HepG2 (cell line): ENCODE measurements around the gene CCDC88C. TPM values are rescaled to one million over a fixed set of nuclear protein-coding genes. Genes with fewer than 3 reads are reported as not detected.

ENCODE experiments used
- ATAC-seq: fragments of 200-7000 bp; cut with Tn5 transposase; 3 replicates; pipeline ENCODE4 v1.9.1; 2020; ENCODE audit warnings: mild to moderate bottlenecking, moderate library complexity
- BruUV-seq: library from RNA; stranded (reverse); fragments of 400-500 nt; replicated peaks from 2 replicates; lab custom pipeline; 2021; lab: Mats Ljungman, UMichigan
- CTCF ChIA-PET: fragments of 300-600 bp; formaldehyde crosslinking; extraction: SDS; loops from one replicate; lab custom pipeline; 2021; ENCODE audit warnings: low total read pairs, inconsistent platforms, low intra/inter-chr PET ratio; lab: Yijun Ruan, JAX
- POLR2A ChIA-PET: fragments of 350-600 bp; sonication (Branson Sonifier 250); formaldehyde crosslinking; loops from one replicate; lab custom pipeline; 2020; ENCODE audit warnings: antibody characterized with exemption, inconsistent platforms; lab: Yijun Ruan, JAX
- DNase-seq: peaks from one replicate; pipeline ENCODE4 v3.0.0-alpha.2; 2015; ENCODE audit warnings: low spot score
- FAIRE-seq: peaks from 3 replicates; lab custom pipeline; 2011; peaks lifted over from hg19 to GRCh38; lab: Jason Lieb, UNC
- H2AFZ ChIP-seq: one replicate; pipeline ENCODE4 v1.6.1; 2011; ENCODE audit warnings: low read length, inconsistent platforms
- H3K27ac ChIP-seq: fragments of 300-600 bp; 3 replicates; pipeline ENCODE4 v1.8.0; 2011; ENCODE audit warnings: mixed run types, mild to moderate bottlenecking, mixed read lengths, low read length, inconsistent platforms; ENCODE audit not compliant: insufficient read depth; ENCODE audit errors: extremely low read length
- H3K27me3 ChIP-seq, 2 experiments: fragments of 200-600 bp in 1 of 2; 2 replicates in 1 of 2; 3 replicates in 1 of 2; pipeline versions ENCODE4 v1.6.0 to v1.8.0; 2011; ENCODE audit warnings: low read length in 2 of 2, mild to moderate bottlenecking in 2 of 2, moderate library complexity in 2 of 2, inconsistent platforms in 1 of 2; ENCODE audit not compliant: insufficient read depth in 2 of 2, control insufficient read depth in 1 of 2
- H3K36me3 ChIP-seq, 2 experiments: fragments of 200-600 bp in 1 of 2; replicated peaks in 1 of 2; 2 replicates in 1 of 2; 3 replicates in 1 of 2; pipeline versions ENCODE4 v1.5.1 to v1.8.0; 2011; ENCODE audit warnings: low read length in 2 of 2, inconsistent platforms in 1 of 2; ENCODE audit not compliant: insufficient read depth in 2 of 2, control insufficient read depth in 1 of 2
- H3K4me1 ChIP-seq: 2 replicates; pipeline ENCODE4 v1.5.1; 2012; ENCODE audit warnings: low read length, inconsistent platforms; ENCODE audit not compliant: insufficient read depth
- H3K4me2 ChIP-seq: 2 replicates; pipeline ENCODE4 v1.6.0; 2011; ENCODE audit warnings: low read depth, low read length, inconsistent platforms
- H3K4me3 ChIP-seq, 3 experiments: fragments of 200-600 bp in 1 of 3; sonication (generic), shearing (Covaris generic) in 1 of 3; replicated peaks in 1 of 3; 2 replicates each; pipeline ENCODE4 v1.5.1; 2011 to 2016; ENCODE audit warnings: low read length in 3 of 3, inconsistent platforms in 2 of 3, low read depth in 2 of 3, mild to moderate bottlenecking in 2 of 3, control low read depth in 1 of 3, mixed read lengths in 1 of 3; ENCODE audit not compliant: insufficient read depth in 1 of 3
- H3K79me2 ChIP-seq: one replicate; pipeline ENCODE4 v1.6.1; 2011; ENCODE audit warnings: low read length, inconsistent platforms; ENCODE audit not compliant: insufficient read depth
- H3K9ac ChIP-seq: 2 replicates; pipeline ENCODE4 v1.6.0; 2011; ENCODE audit warnings: mild to moderate bottlenecking, low read depth, low read length, inconsistent platforms; ENCODE audit not compliant: insufficient read depth
- H3K9me3 ChIP-seq: 2 replicates; pipeline ENCODE4 v1.5.1; 2012; ENCODE audit warnings: mild to moderate bottlenecking, low read length
- H4K20me1 ChIP-seq: 2 replicates; pipeline ENCODE4 v1.6.0; 2011; ENCODE audit warnings: inconsistent platforms, mild to moderate bottlenecking, low read length, moderate library complexity; ENCODE audit not compliant: insufficient read depth
- E2F1 ChIP-seq: sonication (generic); formaldehyde crosslinking; IDR thresholded peaks from 2 replicates; pipeline ENCODE4 v1.5.0; 2020; ENCODE audit warnings: missing genetic modification reagents
- HOXA5 ChIP-seq: sonication (generic); formaldehyde crosslinking; IDR thresholded peaks from 2 replicates; pipeline ENCODE4 v1.4.0; 2020; ENCODE audit warnings: missing genetic modification reagents
- KMT2A ChIP-seq: sonication (generic); formaldehyde crosslinking; IDR thresholded peaks from 2 replicates; pipeline ENCODE4 v1.4.0; 2020; ENCODE audit warnings: missing genetic modification reagents
- MED1 ChIP-seq: sonication (generic); formaldehyde crosslinking; IDR thresholded peaks from 2 replicates; pipeline ENCODE4 v1.4.0; 2020; ENCODE audit warnings: missing genetic modification reagents
- MLX ChIP-seq: IDR thresholded peaks from 2 replicates; pipeline ENCODE4 v1.6.1; 2016
- PTBP1 ChIP-seq: fragments of 200-400 bp; formaldehyde crosslinking; IDR thresholded peaks from 2 replicates; pipeline ENCODE4 v1.6.1; 2018; ENCODE audit warnings: low read length, low read depth; ENCODE audit not compliant: poor library complexity, severe bottlenecking
- TCF7L2 ChIP-seq: IDR thresholded peaks from 2 replicates; pipeline ENCODE4 v1.6.1; 2011; ENCODE audit warnings: mild to moderate bottlenecking, low read depth, low read length, moderate library complexity
- ZBTB10 ChIP-seq: sonication (generic); formaldehyde crosslinking; IDR thresholded peaks from 2 replicates; pipeline ENCODE4 v1.4.0; 2020; ENCODE audit warnings: missing genetic modification reagents, borderline replicate concordance
- ZBTB39 ChIP-seq: sonication (generic); formaldehyde crosslinking; IDR thresholded peaks from 2 replicates; pipeline ENCODE4 v1.5.0; 2020; ENCODE audit warnings: missing genetic modification reagents
- ZFP82 ChIP-seq: sonication (generic); formaldehyde crosslinking; IDR thresholded peaks from 2 replicates; pipeline ENCODE4 v1.5.1; 2020; ENCODE audit warnings: mild to moderate bottlenecking, missing genetic modification reagents, borderline replicate concordance
- ZNF709 ChIP-seq: sonication (generic); formaldehyde crosslinking; IDR thresholded peaks from 2 replicates; pipeline ENCODE4 v1.5.0; 2020; ENCODE audit warnings: mild to moderate bottlenecking, missing genetic modification reagents
- WGBS: methylation state at CpG from one replicate; pipeline ENCODE4 v1.1.6; 2017; ENCODE audit warnings: low lambda C conversion rate; 5-methylcytosine and 5-hydroxymethylcytosine counted together
- in situ Hi-C: cut with HindIII; loops from 2 replicates; pipeline ENCODE4 v1.10.0; 2017; ENCODE audit warnings: low pct_unique_long_range_greater_than_20kb; ENCODE audit not compliant: extremely low pct_ligation_motif_present
- intact Hi-C: fragments of 100-400 bp; cut with micrococcal nuclease; formaldehyde crosslinking; loops from one replicate; pipeline ENCODE4 v1.10.0; 2022; ENCODE audit not compliant: unreplicated experiment
- polyA plus RNA-seq, 8 experiments: library from polyadenylated mRNA; depleted of rRNA in 3 of 8; stranded (reverse) in 7 of 8; unstranded in 1 of 8; fragments of >200 nt; fragmentation: Illumina TruSeq in 4 of 8; extraction: Trizol in 4 of 8; gene quantifications; 2 replicates each; pipeline versions ENCODE4 v1.2.1 to v1.2.3, GENCODE V29; 2011 to 2016; ENCODE audit warnings: low read depth in 4 of 8, missing spikeins in 1 of 8, mixed read lengths in 1 of 8; ENCODE audit not compliant: insufficient read depth in 1 of 8
- total RNA-seq, 5 experiments: library from RNA; depleted of rRNA; stranded (reverse); fragments of >200 nt; fragmentation: Illumina TruSeq; extraction: Trizol; gene quantifications; 2 replicates each; pipeline ENCODE4 v1.2.3, GENCODE V29; 2016; ENCODE audit warnings: low read depth in 1 of 5
- TF ChIP-seq, protein P1 (sequence below): sonication (generic); formaldehyde crosslinking; conservative IDR thresholded peaks from 2 replicates; pipeline ENCODE4 v1.8.1; 2023; ENCODE audit warnings: missing genetic modification reagents
- TF ChIP-seq, protein P2 (sequence below): sonication (generic); formaldehyde crosslinking; IDR thresholded peaks from 2 replicates; pipeline ENCODE4 v1.4.0; 2020; ENCODE audit warnings: missing genetic modification reagents, borderline replicate concordance
- TF ChIP-seq, protein P3 (sequence below): sonication (generic); formaldehyde crosslinking; IDR thresholded peaks from 2 replicates; pipeline ENCODE4 v1.4.0; 2020; ENCODE audit warnings: low read depth, mild to moderate bottlenecking, missing genetic modification reagents

Gene CCDC88C
- total and polyA plus RNA-seq, 2 of the 13 experiments (the other 11 are each of a cell fraction or from before 2014, with no cell fraction given): 3.6 to 11.7 TPM

- no TSS peak for BruUV-seq
- H4K20me1 ChIP-seq: no peaks in the 10 kb centered on the region
- CTCF ChIA-PET: no interaction called here
- no peaks in the 10 kb centered on the region for H3K36me3 ChIP-seq
- H3K79me2 ChIP-seq: no peaks in the 10 kb centered on the region
- peaks cover 22% of the 10 kb centered on the region for H3K4me1 ChIP-seq
- no peak for FAIRE-seq
- H3K27ac ChIP-seq: no peak overlapping the region
- DNase-seq: no peak
- no peak overlapping the region for H3K9ac ChIP-seq
- H3K27me3 ChIP-seq: peaks cover 7 to 40% of the 10 kb centered on the region in 2 experiments; a peak in 4 of 5 replicates
- no peaks in the 10 kb centered on the region for H3K9me3 ChIP-seq
- WGBS: 68% methylated on average over 5 of the region's 5 CpGs
- intact Hi-C loops (no loop called here), in situ Hi-C loops (no loop called here)
- no peak overlapping the region for H2AFZ ChIP-seq
- no peak overlapping the region for H3K4me2 ChIP-seq
- no peak for ATAC-seq
- H3K4me3 ChIP-seq: no peak overlapping the region
- POLR2A ChIA-PET: no interaction called here
- no peak for TF ChIP-seq ZBTB10 (CRISPR knock-in tag)
- TF ChIP-seq, protein P1, sequence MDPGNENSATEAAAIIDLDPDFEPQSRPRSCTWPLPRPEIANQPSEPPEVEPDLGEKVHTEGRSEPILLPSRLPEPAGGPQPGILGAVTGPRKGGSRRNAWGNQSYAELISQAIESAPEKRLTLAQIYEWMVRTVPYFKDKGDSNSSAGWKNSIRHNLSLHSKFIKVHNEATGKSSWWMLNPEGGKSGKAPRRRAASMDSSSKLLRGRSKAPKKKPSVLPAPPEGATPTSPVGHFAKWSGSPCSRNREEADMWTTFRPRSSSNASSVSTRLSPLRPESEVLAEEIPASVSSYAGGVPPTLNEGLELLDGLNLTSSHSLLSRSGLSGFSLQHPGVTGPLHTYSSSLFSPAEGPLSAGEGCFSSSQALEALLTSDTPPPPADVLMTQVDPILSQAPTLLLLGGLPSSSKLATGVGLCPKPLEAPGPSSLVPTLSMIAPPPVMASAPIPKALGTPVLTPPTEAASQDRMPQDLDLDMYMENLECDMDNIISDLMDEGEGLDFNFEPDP (CRISPR knock-in tag): no peak
- TF ChIP-seq HOXA5 (CRISPR knock-in tag): no peak
- no peak for TF ChIP-seq ZFP82 (CRISPR knock-in tag)
- no peak for TF ChIP-seq ZNF709 (CRISPR knock-in tag)
- no peak for TF ChIP-seq KMT2A (CRISPR knock-in tag)
- no peak for TF ChIP-seq TCF7L2
- no peak for TF ChIP-seq E2F1 (CRISPR knock-in tag)
- TF ChIP-seq ZBTB39 (CRISPR knock-in tag): no peak
- TF ChIP-seq PTBP1: no peak
- TF ChIP-seq, protein P2, sequence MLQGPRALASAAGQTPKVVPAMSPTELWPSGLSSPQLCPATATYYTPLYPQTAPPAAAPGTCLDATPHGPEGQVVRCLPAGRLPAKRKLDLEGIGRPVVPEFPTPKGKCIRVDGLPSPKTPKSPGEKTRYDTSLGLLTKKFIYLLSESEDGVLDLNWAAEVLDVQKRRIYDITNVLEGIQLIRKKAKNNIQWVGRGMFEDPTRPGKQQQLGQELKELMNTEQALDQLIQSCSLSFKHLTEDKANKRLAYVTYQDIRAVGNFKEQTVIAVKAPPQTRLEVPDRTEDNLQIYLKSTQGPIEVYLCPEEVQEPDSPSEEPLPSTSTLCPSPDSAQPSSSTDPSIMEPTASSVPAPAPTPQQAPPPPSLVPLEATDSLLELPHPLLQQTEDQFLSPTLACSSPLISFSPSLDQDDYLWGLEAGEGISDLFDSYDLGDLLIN (CRISPR knock-in tag): no peak
- no peak for TF ChIP-seq MED1 (CRISPR knock-in tag)
- TF ChIP-seq, protein P3, sequence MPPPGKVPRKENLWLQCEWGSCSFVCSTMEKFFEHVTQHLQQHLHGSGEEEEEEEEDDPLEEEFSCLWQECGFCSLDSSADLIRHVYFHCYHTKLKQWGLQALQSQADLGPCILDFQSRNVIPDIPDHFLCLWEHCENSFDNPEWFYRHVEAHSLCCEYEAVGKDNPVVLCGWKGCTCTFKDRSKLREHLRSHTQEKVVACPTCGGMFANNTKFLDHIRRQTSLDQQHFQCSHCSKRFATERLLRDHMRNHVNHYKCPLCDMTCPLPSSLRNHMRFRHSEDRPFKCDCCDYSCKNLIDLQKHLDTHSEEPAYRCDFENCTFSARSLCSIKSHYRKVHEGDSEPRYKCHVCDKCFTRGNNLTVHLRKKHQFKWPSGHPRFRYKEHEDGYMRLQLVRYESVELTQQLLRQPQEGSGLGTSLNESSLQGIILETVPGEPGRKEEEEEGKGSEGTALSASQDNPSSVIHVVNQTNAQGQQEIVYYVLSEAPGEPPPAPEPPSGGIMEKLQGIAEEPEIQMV: no peak
- no peak for TF ChIP-seq MLX
Measured at GRCh38 chr14:91261115-91261514, 156.5 kb downstream of the CCDC88C start.
